RWPE1 (cell line): ENCODE data around the gene NR2F2.
A peak's percentile ranks its signal among the peaks of the same experiment; 100 is the strongest.

ENCODE experiments used
- CTCF ChIA-PET: fragments of 350-600 bp; sonication (Branson Sonifier 250); formaldehyde crosslinking; extraction: SDS; loops from one replicate; lab custom pipeline; 2021; lab: Yijun Ruan, JAX
- POLR2A ChIA-PET: fragments of 400-600 bp; formaldehyde crosslinking; extraction: SDS; loops from one replicate; lab custom pipeline; 2020; ENCODE audit warnings: antibody characterized with exemption; ENCODE audit not compliant: low non-redundant PET; lab: Yijun Ruan, JAX
- DNase-seq: peaks from one replicate; pipeline ENCODE4 v3.0.0; 2012; ENCODE audit warnings: low spot score
- H3K27ac ChIP-seq: fragments of 450-650 bp; 2 replicates; pipeline ENCODE4 v1.5.1; 2017
- TF ChIP-seq, protein P1 (sequence below): fragments of 450-650 bp; conservative IDR thresholded peaks from 2 replicates; pipeline ENCODE4 v1.5.1; 2017; ENCODE audit warnings: low read depth, mild to moderate bottlenecking

Gene NR2F2

DNA sequence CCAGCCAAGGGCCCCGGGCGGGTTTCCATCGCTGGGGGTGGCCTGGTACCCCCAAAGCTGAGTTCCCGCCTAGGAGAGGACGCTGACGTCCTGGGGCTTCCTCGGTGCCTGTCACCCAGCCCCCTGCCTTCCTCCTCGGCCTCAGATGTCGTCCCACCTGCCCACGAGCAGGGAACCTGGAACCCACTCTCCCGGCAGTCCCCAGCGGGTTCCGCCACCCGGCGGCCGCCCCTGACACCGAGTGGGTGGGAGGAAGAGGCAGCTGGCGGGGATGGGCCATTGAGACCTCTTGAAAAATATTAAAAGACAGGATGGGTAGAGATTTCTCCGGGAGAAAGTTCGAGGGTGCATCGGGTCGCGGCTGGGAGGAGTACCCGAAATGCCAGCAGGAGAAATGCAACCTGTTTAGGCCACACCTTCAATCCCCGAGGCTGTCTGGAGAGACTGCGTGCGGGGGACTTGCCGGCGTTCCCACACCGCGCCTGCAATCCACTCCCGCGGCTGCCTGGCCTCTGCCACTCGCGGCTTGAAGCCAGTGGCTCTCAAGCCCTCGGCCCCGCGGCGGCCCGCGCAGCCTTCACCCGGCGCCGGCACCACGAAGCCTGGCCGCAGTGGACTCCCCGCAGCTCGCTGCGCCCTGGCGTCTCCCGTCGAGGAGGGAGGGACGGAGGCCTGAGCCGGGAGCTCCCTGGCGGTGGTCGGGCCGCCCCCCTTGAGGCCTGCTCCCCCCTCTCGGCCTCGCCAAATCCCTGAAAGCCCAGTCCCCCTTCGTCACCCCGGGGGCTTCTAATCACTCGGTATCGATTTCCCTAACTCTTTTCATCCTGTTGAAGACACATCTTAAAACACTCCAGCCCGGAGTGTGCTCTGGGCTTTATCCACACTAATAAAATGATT is 8.6 kb upstream of the NR2F2 start:
- no peak for DNase-seq
- CTCF ChIA-PET: interaction anchor here (0.6 to 0.7 kb wide), 3 partner anchors 51 to 725 kb away, joined by 3 to 5 read pairs (median 3); no protein-coding TSS in a partner anchor
- POLR2A ChIA-PET: no interaction called here

GRCh38 chr15:96322536-96323318 is 7.8 kb upstream of the NR2F2 start:
- no peak for DNase-seq
- TF ChIP-seq, protein P1, sequence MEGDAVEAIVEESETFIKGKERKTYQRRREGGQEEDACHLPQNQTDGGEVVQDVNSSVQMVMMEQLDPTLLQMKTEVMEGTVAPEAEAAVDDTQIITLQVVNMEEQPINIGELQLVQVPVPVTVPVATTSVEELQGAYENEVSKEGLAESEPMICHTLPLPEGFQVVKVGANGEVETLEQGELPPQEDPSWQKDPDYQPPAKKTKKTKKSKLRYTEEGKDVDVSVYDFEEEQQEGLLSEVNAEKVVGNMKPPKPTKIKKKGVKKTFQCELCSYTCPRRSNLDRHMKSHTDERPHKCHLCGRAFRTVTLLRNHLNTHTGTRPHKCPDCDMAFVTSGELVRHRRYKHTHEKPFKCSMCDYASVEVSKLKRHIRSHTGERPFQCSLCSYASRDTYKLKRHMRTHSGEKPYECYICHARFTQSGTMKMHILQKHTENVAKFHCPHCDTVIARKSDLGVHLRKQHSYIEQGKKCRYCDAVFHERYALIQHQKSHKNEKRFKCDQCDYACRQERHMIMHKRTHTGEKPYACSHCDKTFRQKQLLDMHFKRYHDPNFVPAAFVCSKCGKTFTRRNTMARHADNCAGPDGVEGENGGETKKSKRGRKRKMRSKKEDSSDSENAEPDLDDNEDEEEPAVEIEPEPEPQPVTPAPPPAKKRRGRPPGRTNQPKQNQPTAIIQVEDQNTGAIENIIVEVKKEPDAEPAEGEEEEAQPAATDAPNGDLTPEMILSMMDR: no peak
- ChIA-PET POLR2A (no interaction called here), CTCF (interaction anchor here (0.6 to 0.7 kb wide), 2 partner anchors 405 to 949 kb away, joined by 3 to 4 read pairs; no protein-coding TSS in a partner anchor)
- no peak overlapping the region for H3K27ac ChIP-seq

More for the DNA sequence above, 8.6 kb upstream of the NR2F2 start:
- TF ChIP-seq, protein P1: no peak
- no peak overlapping the region for H3K27ac ChIP-seq

DNA sequence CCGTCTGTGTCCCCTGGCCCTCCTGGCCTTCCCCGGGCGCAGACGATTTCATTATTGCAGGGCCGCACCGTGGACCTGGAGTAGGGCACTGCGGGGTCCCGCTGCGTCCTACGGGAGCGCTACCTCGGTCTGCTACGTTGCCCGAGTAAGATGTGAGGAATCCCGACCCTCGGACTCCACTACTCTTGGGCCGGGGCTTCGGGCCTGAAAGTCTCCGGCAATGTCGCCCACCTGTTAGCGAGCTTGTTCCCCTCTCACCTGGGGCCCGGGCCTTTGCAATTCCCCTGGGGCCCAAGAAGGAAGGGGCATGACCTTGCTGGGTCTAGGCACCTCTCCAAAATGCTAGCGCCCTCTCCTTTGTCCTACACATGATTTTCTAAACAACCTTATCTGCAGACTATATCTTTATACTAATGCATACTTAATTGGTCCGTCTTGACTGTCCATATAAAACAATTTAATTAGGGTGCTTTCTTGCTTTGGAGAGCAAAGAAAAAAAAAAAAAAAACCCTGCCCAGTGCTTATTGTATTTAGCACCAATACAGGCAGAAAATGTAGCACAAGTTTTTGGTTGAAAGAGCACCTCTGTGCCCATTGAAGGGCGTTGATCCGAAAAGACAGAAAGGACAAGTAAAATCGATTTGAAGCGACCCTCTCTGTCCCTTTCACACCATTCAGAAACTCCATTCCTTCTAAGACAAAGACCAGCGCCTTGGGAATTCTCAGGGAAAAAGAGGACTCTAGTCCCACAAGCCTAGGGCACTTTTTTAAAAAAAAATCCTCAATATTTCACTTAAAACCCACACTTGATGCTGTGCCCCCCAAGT is 7.0 kb upstream of the NR2F2 start:
- CTCF ChIA-PET: interaction anchor here (0.6 kb wide), 1 partner anchor 949 kb away, joined by 4 read pairs; no protein-coding TSS in a partner anchor
- no peak for DNase-seq
- TF ChIP-seq, protein P1: no peak
- no peak overlapping the region for H3K27ac ChIP-seq
- POLR2A ChIA-PET: no interaction called here

GRCh38 chr15:96324192-96324895 is 6.2 kb upstream of the NR2F2 start:
- TF ChIP-seq, protein P1: no peak
- H3K27ac ChIP-seq: no peak overlapping the region
- DNase-seq: no peak
- ChIA-PET CTCF (no interaction called here), POLR2A (no interaction called here)

DNA sequence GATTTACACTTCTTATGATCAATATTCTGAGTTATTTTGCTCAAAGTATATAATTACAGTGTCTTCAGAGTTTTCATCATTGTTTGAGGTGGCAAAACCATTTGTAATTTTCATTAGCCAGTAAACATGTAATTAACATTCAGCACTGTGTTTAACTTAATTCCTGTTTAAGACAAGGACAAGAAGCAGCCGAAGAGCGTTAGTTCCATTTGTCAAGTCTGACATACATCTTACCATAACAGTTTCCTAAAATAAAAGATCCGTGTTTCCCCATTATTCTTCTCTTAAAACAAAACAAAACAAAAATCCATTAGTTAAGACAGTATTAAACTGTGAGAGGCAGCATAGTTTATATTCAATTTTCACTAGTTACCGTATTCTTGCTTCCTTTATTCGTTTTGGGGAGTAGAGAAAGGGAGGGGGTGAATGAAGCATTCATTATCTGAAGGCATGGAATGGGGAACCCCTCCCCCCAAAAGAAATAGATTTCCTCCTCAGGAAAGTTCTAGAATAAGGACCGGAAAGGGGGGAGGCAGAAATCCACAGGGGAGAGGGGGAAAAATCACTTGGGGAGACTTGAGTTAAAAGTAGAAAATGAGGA is 5.5 kb upstream of the NR2F2 start:
- ChIA-PET CTCF (interaction anchor here (0.6 kb wide), 1 partner anchor 556 kb away, joined by 6 read pairs; no protein-coding TSS in a partner anchor), POLR2A (no interaction called here)
- no peak for DNase-seq
- peak overlapping the region; percentile 61 for H3K27ac ChIP-seq
- TF ChIP-seq, protein P1: no peak
